ENCODE data around the gene PATL2. TPM values are rescaled to one million over a fixed set of nuclear protein-coding genes. Genes with fewer than 3 reads are reported as not detected.
"Not testable (repeated sequence)": the region's sequence is repeated elsewhere in the genome, so short reads cannot be mapped to it uniquely, and the experiment has no call there.

The PATL2 gene
- total RNA-seq, 4 donors from 2014 or later: 4.0 to 35.5 (median 9.5) TPM

DNA sequence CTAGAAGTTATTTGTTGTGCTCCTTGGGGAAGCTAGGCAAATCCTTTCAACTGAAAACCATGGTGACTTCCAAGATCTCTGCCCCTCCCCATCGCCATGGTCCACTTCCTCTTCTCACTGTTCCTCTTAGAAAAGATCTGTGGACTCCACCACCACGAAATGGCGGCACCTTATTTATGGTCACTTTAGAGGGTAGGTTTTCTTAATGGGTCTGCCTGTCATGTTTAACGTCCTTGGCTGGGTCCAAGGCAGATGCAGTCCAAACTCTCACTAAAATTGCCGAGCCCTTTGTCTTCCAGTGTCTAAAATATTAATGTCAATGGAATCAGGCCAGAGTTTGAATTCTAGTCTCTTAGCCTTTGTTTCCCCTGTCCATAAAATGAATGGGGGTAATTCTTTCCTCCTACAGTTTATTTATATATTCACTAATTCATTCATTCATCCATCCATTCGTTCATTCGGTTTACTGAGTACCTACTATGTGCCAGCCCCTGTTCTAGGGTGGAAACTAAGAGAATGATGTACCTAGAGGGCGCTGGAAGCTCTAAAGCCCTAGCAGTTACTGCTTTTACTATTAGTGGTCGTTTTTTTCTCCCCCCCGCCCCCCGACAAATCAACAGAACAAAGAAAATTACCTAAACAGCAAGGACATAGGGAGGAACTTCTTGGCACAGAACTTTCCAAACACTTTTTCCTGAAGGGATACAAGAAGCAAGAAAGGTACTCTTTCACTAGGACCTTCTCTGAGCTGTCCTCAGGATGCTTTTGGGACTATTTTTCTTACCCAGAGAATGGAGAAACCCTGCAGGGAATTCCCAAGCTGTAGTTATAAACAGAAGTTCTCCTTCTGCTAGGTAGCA lies 657 bp downstream of the PATL2 start:
- no peak for TF ChIP-seq POLR2A (IDR thresholded peaks at IDR 0.05)
- TF ChIP-seq, protein P1, sequence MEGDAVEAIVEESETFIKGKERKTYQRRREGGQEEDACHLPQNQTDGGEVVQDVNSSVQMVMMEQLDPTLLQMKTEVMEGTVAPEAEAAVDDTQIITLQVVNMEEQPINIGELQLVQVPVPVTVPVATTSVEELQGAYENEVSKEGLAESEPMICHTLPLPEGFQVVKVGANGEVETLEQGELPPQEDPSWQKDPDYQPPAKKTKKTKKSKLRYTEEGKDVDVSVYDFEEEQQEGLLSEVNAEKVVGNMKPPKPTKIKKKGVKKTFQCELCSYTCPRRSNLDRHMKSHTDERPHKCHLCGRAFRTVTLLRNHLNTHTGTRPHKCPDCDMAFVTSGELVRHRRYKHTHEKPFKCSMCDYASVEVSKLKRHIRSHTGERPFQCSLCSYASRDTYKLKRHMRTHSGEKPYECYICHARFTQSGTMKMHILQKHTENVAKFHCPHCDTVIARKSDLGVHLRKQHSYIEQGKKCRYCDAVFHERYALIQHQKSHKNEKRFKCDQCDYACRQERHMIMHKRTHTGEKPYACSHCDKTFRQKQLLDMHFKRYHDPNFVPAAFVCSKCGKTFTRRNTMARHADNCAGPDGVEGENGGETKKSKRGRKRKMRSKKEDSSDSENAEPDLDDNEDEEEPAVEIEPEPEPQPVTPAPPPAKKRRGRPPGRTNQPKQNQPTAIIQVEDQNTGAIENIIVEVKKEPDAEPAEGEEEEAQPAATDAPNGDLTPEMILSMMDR (IDR thresholded peaks at IDR 0.05): peak in 4 of 6 experiments; percentile 6 to 38 (median 31)
- DNase-seq: peak in 2 of 3 donors; percentile 87
- peaks cover 0 to 42% (median 4%) of the 10 kb centered on the region in 4 donors for H3K4me1 ChIP-seq
- no peaks in the 10 kb centered on the region for H3K27me3 ChIP-seq
- peak overlapping the region; percentile 97 to 100 (median 98) for H3K27ac ChIP-seq
- peak overlapping the region; percentile 74 to 95 (median 76) for H3K4me3 ChIP-seq
- H3K9me3 ChIP-seq: no peaks in the 10 kb centered on the region
- peaks cover 0 to 13% (median 0%) of the 10 kb centered on the region in 3 donors for H3K36me3 ChIP-seq

DNA sequence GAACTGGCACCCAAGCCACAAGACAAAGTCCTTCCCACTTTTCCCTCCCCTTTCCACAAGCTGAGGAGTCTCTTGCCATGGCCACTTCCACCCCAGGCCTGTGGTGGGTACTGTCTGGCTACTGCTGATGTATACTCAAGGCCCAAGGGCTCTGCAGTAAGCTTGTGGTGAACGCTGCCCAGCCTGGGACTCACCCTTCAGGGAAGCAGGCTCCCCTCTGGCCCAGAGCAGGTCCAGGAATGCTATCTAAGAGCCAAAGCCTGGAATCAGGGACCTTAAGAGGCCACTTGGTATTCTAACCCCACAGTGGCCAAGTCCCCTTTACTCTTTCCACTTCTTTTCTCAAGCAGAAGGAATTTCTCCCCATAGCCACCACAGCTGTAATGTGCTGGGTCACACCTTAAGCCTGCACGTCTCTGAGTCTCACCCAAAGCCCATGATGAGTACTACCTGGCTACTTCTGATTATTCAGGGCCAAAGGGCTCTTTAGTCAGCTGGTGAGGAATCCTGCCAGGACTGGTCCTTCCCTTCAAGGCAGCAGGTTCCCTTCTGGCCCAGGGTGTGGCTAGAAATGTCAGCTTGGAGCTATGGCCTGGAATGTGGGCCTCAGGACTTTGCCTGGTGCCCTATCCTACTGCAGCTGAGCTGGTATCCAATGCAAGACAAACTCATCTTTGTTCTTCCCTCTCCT lies 4.0 kb downstream of the PATL2 start:
- peak in 2 of 3 donors; percentile 80 to 90 for DNase-seq
- Histone ChIP-seq H3K4me1 (peaks cover 0 to 24% (median 0%) of the 10 kb centered on the region in 4 donors), H3K9me3 (no peaks in the 10 kb centered on the region), H3K36me3 (no peaks in the 10 kb centered on the region), H3K27ac (peak overlapping the region in 3 of 4 donors; percentile 53 to 93 (median 88)), H3K4me3 (no peak overlapping the region), H3K27me3 (no peaks in the 10 kb centered on the region)
- peak; percentile 22 to 81 for TF ChIP-seq POLR2A (IDR thresholded peaks at IDR 0.05)
- TF ChIP-seq, protein P1 (IDR thresholded peaks at IDR 0.05): no peak

DNA sequence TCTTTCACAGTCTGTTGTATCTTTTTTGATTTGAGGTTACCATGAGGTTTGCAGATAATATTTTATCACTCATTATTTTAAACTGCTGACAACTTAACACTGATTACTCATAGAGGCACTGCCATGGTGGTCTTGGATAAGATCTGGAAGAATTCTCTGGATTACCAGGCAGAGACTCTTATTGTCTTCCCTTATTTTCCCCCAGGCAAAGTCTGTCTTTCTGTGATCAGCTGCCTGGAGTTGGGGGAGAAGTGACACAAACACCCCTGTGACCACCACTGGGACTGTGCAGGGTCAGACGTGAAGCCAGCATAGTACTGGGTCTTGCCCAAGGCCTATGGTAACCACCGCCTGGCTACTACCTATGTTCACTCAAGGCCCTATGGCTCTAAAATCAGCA lies 4.7 kb downstream of the PATL2 start:
- no peak overlapping the region for H3K4me3 ChIP-seq
- H3K27me3 ChIP-seq: no peaks in the 10 kb centered on the region
- peak overlapping the region in 3 of 4 donors; percentile 53 to 93 (median 88) for H3K27ac ChIP-seq
- H3K9me3 ChIP-seq: no peaks in the 10 kb centered on the region
- TF ChIP-seq, protein P1 (IDR thresholded peaks at IDR 0.05): no peak
- no peak for TF ChIP-seq POLR2A (IDR thresholded peaks at IDR 0.05)
- H3K4me1 ChIP-seq: peaks cover 0 to 24% (median 0%) of the 10 kb centered on the region in 4 donors
- no peak for DNase-seq
- no peaks in the 10 kb centered on the region for H3K36me3 ChIP-seq

DNA sequence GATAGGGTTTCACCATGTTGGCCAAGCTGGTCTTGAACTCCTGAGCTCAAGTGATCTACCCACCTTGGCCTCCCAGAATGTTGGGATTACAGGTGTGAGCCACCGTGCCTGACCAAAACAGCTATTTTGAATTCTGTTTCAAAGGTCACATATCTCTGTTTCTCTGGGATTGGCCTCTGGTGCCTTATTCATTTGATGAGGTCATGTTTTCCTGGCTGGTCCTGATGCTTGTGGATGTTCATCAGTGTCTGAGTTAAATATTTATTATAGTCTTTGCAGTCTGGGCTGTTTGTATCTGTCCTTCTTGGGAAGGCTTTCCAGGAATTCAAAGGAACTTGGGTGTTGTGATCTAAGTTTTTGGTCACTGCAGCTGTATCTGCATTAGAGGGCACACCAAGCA lies 5.1 kb downstream of the PATL2 start:
- no peak for DNase-seq
- Histone ChIP-seq H3K4me1 (peaks cover 0 to 24% (median 0%) of the 10 kb centered on the region in 4 donors), H3K4me3 (no peak overlapping the region), H3K9me3 (no peaks in the 10 kb centered on the region), H3K27ac (peak overlapping the region in 2 of 4 donors; percentile 88 to 93), H3K27me3 (no peaks in the 10 kb centered on the region), H3K36me3 (no peaks in the 10 kb centered on the region)
- TF ChIP-seq POLR2A (IDR thresholded peaks at IDR 0.05): no peak
- TF ChIP-seq, protein P1 (IDR thresholded peaks at IDR 0.05): no peak

DNA sequence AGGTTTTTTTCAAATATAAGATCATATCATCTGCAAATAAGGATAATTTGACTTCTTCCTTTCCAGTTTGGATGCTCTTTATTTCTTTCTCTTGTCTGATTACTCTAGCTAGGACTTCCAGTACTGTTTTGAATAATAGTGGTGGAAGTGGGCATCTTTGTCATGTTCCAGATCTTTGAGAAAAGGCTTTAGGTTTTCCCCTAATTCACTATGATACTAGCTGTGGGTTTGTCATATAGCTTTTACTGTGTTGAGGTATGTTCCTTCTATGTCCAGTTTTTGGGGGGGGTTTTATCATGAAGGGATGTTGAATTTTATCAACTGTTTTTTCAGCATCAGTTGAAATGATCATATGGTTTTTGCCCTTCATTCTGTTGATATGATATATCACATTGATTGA lies 10.4 kb downstream of the PATL2 start:
- not testable (repeated sequence) for H3K27me3 ChIP-seq, H3K4me3 ChIP-seq, H3K27ac ChIP-seq, H3K9me3 ChIP-seq, DNase-seq, H3K36me3 ChIP-seq, H3K4me1 ChIP-seq

DNA sequence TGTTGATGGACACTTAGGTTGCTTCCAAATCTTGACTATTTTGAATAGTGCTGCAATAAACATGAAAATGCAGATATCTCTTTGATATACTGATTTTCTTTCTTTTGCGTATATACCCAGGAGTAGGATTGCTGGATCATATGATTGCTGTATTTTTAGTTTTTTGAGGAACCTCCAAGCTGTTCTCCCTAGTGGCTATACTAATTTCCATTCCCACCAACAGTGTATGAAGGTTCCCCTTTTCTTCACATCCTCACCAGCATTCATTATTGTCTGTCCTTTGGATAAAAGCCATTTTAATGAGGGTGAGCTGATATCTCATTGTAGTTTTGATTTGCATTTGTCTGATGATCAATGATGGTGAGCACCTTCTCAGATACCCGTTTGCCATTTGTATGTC lies 12.5 kb downstream of the PATL2 start:
- no peaks in the 10 kb centered on the region for H3K27me3 ChIP-seq
- no peaks in the 10 kb centered on the region for H3K9me3 ChIP-seq
- no peak overlapping the region for H3K4me3 ChIP-seq
- no peaks in the 10 kb centered on the region for H3K36me3 ChIP-seq
- H3K4me1 ChIP-seq: no peaks in the 10 kb centered on the region
- DNase-seq: no peak
- H3K27ac ChIP-seq: no peak overlapping the region
- TF ChIP-seq POLR2A (IDR thresholded peaks at IDR 0.05): no peak
- TF ChIP-seq, protein P1 (IDR thresholded peaks at IDR 0.05): no peak

Measured in Peyer's patch (tissue), 4 donors.